Stimulated activated CD4-positive, alpha-beta T cell treated with anti-CD3 and anti-CD28 coated beads, Interleukin-4, amount 100 ng/mL, for 4 hours (primary cell): ENCODE results near the gene DCTD.
"Not testable (repeated sequence)": the region's sequence is repeated elsewhere in the genome, so short reads cannot be mapped to it uniquely, and the experiment has no call there.

Experiments
- DNase-seq, 2 experiments: peaks; one replicate each; pipeline ENCODE4 v3.0.0-alpha.2; 2020

Gene DCTD

DNA sequence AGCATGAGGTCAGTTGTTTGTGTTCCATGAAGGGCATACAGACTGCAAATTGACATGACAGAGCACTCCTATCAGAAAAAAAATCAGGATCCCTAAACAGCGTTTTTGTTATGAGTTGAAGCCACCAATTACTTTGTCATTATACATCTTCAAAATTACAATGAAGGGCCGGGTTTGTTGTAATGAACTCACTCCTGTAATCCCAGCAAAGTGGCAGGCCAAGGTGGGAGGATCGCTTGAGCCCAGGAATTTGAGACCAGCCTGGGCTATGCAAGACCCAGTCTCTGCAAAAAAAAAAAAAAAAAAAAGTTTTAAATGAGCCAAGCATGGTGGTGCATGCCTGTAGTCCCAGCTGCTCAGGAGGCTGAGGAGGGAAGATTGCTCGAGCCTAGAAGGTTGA is 3.5 kb upstream of the DCTD start:
- DNase-seq = no peak

DNA sequence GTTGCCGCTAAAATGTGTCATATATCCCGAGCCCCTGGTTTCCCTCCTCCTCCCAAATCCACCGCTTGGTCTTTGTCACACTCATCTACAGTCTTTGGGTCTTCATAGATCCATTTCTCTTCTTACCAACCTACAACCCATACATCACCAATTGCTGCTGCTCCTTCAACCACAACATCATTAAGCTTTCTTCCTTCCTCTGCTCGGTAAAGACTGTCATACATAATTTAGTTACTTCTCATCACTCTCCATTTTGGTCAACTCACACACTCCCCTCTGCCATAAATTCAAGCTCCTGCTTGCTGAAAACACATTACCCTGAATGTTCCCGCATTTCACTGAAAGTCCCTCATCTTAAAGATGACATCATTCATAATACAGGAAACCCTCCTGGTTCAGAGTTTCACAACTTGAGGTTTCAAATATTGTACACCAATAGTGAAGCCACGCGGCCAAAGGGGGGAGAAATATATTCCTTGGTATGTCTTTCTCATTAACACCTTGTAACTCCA is 1.7 kb upstream of the DCTD start:
- DNase-seq = no peak

DNA sequence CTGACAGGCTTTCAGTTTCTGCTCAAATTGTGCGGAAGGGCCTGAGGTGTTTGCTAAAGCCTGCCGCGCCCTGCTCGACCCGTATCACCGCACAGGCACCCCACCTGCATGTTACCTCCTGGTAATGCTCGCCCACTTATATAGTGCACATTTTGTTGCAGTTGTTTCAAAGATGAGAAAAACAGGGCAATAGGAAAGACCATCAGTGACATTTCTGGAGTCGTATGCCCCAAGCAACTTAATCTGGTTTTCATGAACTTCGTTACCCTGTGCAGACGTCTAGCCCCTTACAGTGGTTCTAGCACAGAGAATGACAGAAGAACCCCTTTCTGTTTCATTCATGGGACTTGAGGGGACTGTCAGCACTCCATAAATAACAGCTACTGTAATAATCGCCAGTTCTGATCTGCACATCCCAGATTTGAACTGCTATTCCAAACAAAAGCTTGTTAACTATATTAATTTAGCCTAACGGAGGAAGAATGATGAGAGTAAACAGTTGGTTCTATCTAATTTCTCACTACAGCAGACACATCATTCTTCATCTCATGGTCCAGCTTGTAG is 940 bp upstream of the DCTD start:
- DNase-seq = no peak

DNA sequence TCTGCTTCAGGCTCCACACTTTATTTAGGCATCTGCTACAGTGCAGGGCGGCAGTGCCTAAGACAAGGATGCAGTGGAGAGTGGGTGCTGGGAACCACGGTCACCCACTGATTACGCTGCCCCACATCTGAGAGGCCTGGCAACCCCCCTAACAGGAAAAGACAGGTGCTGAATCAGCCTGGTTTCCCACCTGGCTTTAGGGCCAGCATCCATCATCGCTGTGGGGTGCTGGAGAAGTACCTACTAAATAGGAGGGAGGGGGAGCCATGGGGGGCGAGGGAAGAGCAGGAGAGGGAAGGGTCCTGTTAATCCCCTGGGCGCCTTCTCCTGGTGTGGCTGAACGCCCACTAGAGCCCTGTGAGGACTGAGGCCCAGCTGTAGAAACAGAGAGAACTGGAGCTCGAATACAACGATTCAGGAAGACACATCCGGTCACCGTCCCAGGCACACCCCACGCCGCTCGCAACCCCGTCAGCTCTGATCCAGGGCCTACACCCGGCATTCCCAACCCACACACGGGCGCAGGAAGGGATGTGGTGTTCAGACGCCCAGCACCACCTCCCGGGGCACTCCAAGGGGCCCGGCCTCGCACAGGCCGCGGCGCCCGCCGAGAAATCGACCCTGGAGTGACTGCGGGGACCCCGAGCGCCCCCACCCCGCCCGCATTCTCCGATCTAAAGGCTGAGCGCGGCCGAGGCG is 554 bp downstream of the DCTD start:
- peak; percentile 16 to 30 for DNase-seq

DNA sequence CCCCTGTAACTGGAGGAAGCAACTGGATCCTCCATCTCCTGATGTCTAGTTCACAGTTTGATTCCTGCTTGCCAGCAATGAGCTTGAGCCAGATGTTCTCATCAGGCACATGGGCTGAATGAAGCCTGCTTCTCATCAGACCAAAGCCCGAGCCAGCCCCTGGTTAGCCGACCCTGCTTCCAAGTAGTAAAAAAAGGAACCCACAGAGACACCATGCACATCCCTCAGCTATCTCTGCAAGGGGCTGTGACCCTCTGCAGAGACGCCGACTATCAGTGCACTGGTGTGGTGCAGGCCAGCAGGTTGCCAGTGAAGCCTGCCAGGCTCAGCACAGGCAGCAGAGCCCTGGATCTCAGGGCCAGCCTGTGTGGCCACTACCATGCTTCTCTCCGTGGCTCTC is 2.8 kb downstream of the DCTD start:
- DNase-seq = no peak

DNA sequence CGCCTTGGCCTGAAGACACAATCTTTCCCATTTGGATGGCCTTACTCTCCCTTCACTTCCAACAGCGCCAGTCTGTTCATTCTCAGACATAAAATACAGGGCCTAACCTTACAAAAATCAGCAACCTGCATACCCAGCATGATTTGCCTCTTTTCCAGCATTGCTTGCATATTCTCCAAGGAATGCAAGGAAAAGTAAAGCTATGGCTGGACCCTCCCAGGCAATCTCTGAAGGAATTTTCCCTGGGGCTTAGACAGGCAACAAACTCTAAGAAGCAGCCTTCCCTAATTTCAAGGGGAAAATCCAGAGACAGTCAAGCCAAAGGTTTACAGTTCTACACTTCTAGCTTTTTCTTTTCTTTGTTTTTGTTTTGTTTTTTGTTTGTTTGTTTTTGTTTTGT is 3.6 kb downstream of the DCTD start:
- DNase-seq = no peak

DNA sequence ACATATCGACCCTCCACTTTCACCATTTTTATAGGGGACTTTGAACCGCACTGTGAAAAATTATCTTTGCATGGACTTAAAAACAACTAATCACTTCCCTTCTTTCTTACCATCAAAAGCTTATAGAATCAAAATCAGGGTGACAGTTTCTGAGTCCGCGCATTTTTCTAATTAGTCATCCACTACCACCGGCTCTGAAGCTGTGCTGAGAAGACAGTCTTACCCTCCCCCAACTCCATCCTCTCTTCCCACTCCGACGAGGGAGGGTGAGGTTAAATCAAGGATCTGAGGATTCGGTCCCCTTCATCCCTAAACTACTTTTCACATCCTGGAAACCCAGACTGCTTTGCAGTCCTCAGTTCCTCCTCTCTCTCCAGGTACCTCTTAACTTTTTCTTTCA is 4.2 kb downstream of the DCTD start:
- DNase-seq = no peak

DNA sequence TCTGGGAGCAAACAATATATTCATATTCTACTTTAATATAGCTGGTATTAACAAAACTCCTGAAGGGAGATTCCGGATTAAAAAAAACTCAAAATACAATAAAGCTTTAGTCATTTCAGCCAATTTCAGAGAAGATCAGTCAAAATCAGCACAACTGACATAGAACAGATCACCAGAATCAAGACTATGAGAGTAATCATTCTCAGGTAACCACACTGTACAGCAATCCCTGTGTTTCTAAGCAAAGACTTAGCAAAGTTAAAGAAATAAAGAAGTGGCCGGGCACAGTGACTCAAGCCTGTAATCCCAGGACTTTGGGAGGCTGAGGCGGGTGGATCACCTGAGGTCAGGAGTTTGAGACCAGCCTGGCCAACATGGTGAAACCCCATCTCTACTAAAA is 9.1 kb downstream of the DCTD start:
- DNase-seq = no peak

DNA sequence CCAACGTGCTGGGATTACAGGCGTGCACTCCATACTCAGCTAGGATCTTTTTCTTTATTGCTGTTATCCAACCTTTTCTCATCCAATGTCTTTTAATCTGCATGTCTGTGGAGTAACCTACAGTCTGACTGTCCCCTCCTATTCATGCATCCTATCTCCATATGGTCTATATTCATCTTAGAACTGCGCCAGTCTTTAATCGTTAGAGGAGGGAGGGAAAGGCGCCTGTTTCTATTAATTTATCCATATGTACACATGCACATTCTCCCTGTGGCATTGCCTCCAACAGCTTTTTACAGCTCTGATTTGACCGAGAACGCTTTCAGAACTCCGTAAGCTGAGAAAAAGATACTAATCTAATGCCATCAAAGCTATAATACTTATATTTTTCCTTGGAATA is 9.8 kb downstream of the DCTD start:
- DNase-seq = no peak

DNA sequence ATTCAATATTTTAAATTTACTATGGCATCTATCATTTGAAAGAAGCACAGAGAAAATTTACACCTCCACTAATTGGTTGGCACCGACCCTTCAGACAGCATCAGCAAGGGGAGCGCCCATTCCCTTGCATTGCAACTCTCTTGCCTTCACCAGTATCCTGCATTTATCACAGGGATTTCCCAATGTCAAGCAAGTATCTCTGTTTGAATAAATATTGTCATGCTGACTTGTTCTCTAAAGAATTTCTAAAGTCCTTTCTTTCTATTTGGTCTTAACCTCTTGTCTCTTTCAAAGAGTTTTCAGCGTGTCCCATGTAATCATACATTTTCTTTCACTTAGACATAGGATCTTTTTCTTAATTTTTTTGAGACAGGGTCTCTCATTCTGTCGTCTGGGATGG is 10.4 kb downstream of the DCTD start:
- no peak for DNase-seq

DNA sequence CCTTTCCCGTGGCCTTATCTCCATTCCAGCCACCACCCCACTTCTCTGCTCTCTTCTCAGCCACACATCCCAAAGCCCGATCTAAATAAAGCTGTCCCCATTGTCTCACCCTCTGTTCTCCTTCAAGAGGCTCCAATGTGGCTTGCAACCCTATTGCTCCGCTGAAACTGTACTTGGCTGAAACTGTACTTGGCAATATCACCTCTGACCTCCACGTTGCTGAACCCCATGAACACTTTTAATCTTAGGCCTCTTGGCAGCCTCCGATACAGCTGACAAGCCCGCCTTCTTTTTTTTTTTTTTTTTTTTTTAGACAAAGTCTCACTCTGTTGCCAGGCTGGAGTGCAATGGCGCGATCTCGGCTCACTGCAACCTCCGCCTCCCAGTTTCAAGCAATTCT is 12.1 kb downstream of the DCTD start:
- DNase-seq = no peak

DNA sequence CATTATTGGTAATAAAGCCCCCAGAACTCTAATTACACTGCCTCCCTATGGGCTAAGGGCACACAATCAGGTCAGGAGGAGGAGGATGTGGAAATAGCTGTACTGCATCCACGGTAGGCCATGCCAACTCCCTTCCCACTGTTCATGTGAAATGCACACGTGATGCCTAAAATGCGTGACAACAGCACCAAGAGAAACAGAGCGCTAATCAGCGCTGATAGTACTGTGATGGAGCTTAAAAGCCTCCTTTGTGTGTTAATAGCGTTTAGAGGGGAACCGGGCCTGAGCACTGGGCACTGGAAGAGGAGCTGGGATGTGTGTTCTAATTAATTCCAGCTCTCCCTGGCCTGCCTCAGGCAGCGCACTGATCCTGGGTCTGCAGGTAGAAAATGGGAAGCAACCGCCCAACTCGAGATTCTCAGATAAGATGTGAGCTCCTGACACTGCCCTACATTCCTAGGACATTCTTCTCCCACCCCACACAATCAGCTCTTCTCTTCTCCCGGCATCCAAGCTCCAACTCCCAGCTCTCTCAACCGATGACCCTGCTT is 12.9 kb downstream of the DCTD start:
- DNase-seq = no peak

DNA sequence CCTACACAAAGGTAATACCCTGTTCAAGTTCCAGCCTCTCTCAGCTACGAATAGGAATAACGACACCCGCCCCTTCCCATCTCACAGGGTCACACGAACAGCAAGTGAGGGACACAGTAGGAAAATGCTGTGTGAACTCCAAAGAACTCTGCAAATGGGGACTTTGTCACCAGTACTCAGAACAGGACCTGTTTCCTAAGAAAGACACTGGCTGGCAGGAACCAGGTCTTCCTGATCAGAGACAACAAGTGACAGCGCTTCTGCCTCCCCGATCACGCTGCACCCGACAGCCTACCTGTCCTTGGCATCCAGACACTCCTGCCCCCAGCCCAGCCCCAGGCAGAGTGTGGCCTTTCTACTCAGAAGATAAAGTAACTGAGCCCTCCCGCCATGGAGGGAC is 14.2 kb downstream of the DCTD start:
- no peak for DNase-seq

DNA sequence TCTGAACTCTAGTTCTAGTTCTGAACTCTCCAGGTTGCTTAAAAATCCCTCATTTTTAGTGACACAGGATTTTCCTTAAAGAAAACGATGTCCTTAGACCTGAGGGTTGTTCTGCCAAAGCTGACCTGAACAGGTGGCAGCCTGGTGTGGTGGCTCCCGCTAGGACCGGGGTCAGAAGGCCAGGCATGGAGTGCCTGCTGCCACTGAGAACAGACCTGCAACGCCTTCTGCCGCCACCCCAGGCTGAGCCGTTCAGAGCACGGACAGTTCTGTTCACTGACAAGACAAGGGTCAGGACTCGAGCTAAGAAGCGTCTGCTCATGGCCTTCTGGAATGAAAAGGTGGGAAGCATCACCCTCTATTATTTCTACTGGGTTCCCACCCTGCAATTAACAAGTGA is 15.8 kb downstream of the DCTD start:
- DNase-seq = no peak

DNA sequence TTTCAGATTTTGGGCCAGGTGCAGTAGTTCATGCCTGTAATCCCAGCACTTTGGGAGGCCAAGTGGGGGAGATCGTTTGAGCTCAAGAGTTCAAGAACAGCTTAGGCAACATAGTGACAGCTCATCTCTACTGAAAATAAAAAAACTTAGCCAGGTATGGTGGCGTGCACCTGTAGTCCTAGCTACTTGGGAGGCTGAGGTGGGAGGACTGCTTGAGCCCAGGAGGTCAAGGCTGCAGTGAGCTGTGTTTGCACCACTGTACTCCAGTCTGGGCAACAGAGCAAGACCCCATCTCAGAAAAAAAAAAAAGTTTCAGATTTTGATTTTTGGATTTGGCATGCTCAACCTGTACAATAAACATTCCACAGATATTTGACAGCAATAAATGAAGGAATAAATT is 17.2 kb downstream of the DCTD start:
- not testable (repeated sequence) for DNase-seq

DNA sequence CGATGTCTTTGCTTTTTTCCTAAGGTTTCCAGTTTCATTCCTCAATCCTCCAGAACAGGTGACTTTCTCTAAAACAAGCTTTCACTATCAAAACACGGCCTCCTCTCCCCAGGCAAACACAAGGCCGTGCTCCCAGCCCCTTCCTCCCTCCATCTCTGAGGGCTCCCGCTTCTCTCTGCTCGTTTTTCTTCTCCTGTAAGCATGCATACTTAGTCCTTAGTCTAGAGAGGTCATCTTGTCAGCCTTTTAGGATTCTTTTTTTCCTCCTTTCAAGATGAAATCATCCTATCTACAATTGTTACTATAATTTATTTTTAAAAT is 18.7 kb downstream of the DCTD start:
- DNase-seq = no peak

DNA sequence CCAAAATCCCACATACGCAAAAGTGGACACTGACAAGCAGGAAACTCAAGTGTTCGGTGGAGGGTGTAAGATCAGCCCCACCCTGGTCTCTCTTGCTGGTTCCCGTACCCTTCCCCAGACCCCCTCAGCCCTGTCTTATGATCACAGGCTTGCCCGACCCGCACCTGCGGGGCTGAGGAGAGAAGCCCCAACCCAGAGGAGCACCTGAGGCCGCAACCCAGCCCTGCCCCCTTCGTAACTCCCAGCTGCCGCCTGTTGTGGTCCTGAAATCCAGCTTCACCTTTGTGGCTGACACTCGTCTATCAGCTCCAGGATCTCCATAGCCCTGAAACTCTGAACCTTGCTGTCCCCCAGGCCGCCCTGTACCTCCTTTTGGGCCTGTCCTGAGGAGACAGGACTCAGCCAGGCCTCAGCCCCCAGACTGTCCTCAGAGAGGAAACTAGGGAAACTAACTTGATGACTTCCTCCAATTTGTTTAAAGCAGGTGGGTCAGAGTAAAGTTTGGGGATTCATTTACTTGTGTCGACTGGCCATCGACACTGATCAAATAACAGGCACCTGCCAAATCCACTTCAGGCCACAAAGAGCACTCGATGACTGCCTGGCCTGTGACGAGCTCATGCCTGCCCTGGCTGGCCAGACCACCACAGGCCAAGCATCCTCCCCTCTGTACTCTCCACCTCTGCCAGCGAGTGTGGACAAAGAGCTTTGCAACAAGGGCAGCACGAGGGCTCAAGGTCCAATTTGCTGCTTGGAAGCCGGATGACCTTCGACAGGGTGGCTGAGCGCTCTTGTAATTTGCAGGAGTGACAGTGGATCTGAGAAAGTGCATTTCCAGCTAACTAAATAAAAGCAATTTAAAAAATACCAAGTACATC is 19.3 kb downstream of the DCTD start:
- DNase-seq = no peak

DNA sequence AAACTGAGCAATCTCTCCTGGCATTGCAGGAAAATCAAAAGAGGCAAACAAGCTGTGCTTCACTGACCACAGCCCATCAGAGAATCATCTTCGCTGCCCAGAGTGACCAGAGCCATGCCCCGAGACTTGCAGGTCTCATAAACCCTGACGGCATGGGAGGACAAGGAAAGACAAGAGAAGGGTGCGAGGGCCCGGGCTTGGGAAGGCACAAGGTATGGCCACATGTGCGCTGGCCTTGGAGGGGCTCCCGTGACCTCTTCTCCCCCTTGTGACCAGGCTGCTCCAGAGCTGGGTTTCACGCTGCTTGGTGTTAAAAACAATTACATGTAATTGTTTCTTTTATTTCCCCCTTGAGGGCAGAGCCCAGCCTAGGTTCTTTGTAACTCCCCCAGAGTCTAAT is 20.8 kb downstream of the DCTD start:
- DNase-seq = no peak

DNA sequence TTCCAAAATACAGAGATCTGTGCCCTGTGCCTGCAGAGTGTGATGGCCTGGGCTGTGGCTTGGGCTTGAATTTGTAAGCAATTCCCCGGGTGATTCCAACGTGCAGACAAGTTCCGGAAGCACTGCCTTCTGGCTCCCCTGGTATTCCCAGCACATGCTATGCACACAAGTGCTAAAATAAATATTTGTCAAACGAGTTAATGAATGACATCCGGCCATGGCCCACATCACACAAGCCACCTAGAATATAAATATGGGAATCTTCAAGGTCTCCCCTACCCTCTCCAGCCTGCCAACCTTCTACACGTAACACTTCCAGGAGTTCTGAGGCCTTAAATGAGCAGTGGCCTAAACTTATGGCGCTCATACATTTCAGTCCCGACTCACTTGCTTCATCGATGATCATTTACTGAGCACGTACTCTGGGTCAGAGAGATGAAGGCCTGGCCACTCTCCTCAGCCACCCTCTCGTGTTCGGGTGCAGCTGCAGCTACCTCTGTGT is 21.3 kb downstream of the DCTD start:
- no peak for DNase-seq

DNA sequence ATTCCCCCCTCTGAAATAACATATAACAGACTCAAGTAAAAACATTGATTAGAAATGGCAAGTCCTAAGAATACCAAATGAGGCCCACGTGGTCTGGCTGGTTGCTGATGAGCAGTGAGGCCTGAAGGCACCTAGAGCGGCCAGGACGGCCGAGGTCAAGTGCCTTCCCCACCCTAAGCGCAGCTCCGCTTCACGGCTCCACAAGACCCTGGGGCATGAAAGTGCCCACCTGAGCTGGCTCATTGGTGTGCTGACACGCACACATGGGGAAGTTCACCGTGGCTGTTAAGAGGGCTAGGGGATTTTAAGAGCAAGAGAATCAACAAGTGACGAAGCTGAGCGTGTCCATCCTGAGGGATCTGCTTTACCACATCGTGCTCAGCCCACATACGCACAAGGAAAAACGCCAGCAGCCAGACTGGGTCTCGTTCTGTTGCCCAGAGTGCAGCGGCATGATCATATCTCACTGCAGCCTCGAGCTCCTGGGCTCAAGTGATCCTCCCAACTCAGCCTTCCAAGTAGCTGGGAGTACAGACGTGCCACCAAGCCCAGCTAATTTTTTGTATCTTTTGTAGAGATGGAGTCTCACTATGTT is 22.4 kb downstream of the DCTD start:
- no peak for DNase-seq

DNA sequence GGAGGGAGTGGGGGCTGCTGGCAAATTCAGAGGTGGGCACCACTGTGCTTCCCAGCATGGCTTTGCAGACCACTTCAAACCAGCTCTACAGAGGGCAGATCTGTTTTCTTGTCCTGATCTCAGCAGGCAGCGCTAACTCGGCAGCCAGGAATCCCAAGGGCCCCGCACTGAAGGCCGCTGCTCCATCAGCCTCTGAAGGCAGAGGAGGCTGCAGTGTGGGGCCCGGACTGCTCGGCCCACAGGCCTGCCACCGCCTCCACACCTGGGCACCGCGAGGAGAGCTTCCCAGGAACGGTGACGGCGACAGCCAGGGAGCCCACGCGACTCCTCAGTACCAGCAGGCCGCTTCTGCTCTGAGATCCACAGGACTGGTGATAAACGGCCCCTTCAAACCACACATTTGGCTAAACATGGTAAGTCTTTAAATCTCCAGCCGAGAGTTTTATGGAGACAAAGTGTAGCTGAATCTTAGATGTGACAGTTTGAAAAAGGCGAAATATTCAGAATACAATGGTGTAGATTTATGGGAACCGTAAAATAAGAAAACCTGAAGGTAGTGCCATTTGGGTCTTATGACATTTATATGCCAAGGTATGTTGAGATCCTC is 23.6 kb downstream of the DCTD start:
- DNase-seq = no peak

DNA sequence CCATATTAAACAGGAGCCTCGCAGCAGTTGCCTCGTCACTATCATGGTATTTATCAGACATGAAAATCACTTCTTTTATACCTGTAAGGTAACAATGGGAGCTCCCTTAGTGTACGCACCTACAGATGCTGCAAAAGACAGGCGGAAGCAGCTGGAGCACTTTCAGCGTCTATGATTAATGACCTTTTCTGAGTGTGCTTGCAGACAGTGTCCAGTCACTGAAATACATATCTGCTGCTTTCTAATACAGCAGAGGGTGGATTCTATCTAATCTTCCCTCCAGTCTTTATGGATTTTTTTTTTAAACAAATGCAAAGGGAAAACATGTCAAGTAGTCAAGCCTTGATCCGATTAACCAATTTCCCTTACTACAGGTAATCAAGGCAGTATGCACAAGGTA is 24.1 kb downstream of the DCTD start:
- no peak for DNase-seq

DNA sequence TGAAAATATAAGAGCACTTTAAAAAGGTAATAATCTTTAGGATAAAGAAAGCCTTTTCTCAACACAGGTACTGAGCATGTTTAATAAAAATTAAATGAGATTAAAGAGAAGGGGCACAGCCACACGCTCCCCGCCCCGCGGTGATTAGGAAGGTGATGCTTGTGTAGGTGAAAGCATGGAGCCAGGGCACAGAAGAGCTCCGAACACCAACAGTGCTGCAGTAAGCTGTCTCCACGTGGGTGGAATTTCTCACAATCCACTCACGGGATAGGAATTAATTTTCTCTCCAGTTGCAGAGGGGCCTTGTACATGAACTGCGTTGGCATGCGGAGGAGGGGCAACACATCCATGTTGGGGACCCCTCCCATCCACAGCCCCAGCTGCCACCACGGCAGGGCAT is 27.0 kb downstream of the DCTD start:
- no peak for DNase-seq
